HepG2 (cell line): ENCODE results near the gene DPY19L1. TPM values are rescaled to one million over a fixed set of nuclear protein-coding genes. Genes with fewer than 3 reads are reported as not detected.

Experiments
- ATF7 ChIP-seq, 2 experiments: fragments of 450-650 bp in 1 of 2; sonication (generic) in 1 of 2; formaldehyde crosslinking in 1 of 2; IDR thresholded peaks; 2 replicates each; pipeline versions ENCODE4 v1.4.0 to v1.6.1; 2016 to 2020; ENCODE audit warnings: antibody characterized with exemption in 1 of 2, mild to moderate bottlenecking in 1 of 2, missing genetic modification reagents in 1 of 2
- GRHL1 ChIP-seq: sonication (generic); formaldehyde crosslinking; conservative IDR thresholded peaks from 2 replicates; pipeline ENCODE4 v1.8.0; 2022; ENCODE audit warnings: missing genetic modification reagents
- KLF12 ChIP-seq: sonication (generic); formaldehyde crosslinking; IDR thresholded peaks from 2 replicates; pipeline ENCODE4 v1.4.0; 2020; ENCODE audit warnings: missing genetic modification reagents, borderline replicate concordance
- PAWR ChIP-seq: sonication (generic); formaldehyde crosslinking; IDR thresholded peaks from 2 replicates; pipeline ENCODE4 v1.4.0; 2020; ENCODE audit warnings: missing genetic modification reagents, mild to moderate bottlenecking, borderline replicate concordance
- PAXIP1 ChIP-seq: sonication (generic); formaldehyde crosslinking; conservative IDR thresholded peaks from 2 replicates; pipeline ENCODE4 v1.4.0; 2020; ENCODE audit warnings: mild to moderate bottlenecking, missing genetic modification reagents, moderate library complexity
- RFXANK ChIP-seq: IDR thresholded peaks from 2 replicates; pipeline ENCODE4 v1.6.1; 2016
- SIN3B ChIP-seq: fragments of 150-350 bp; IDR thresholded peaks from 2 replicates; pipeline ENCODE4 v1.6.1; 2014; ENCODE audit warnings: low read length
- SNAPC5 ChIP-seq: sonication (generic); formaldehyde crosslinking; IDR thresholded peaks from 2 replicates; pipeline ENCODE4 v1.8.1; 2023; ENCODE audit warnings: mild to moderate bottlenecking, missing genetic modification reagents, borderline replicate concordance
- SRY ChIP-seq: sonication (generic); formaldehyde crosslinking; IDR thresholded peaks from 2 replicates; pipeline ENCODE4 v1.8.0; 2022; ENCODE audit warnings: mild to moderate bottlenecking, missing genetic modification reagents
- SYNCRIP ChIP-seq: fragments of 200-400 bp; formaldehyde crosslinking; IDR thresholded peaks from 2 replicates; pipeline ENCODE4 v1.6.1; 2018; ENCODE audit warnings: mild to moderate bottlenecking, low read depth, low read length; ENCODE audit not compliant: insufficient read depth
- TGIF2 ChIP-seq: IDR thresholded peaks from 2 replicates; pipeline ENCODE4 v1.6.1; 2016; ENCODE audit warnings: control low read depth, missing compliant biosample characterization
- ZBTB7B ChIP-seq: sonication (generic); formaldehyde crosslinking; IDR thresholded peaks from 2 replicates; pipeline ENCODE4 v1.4.0; 2020; ENCODE audit warnings: missing genetic modification reagents
- ZBTB8A ChIP-seq: sonication (generic); formaldehyde crosslinking; IDR thresholded peaks from 2 replicates; pipeline ENCODE4 v1.4.0; 2020; ENCODE audit warnings: mild to moderate bottlenecking, low read depth, missing genetic modification reagents, borderline replicate concordance
- ZHX2 ChIP-seq, 2 experiments: sonication (generic) in 1 of 2; formaldehyde crosslinking in 1 of 2; IDR thresholded peaks; 2 replicates each; pipeline versions ENCODE4 v1.6.1 to v1.9.0; 2014 to 2022; ENCODE audit warnings: antibody characterized with exemption in 1 of 2, borderline replicate concordance in 1 of 2, inconsistent platforms in 1 of 2, low read depth in 1 of 2, missing genetic modification reagents in 1 of 2
- ZNF331 ChIP-seq: sonication (generic); formaldehyde crosslinking; IDR thresholded peaks from 2 replicates; pipeline ENCODE4 v1.4.0; 2020; ENCODE audit warnings: missing genetic modification reagents
- ZNF44 ChIP-seq: sonication (generic); formaldehyde crosslinking; IDR thresholded peaks from 2 replicates; pipeline ENCODE4 v1.5.1; 2020; ENCODE audit warnings: mild to moderate bottlenecking, missing genetic modification reagents
- ZNF747 ChIP-seq: sonication (generic); formaldehyde crosslinking; IDR thresholded peaks from 2 replicates; pipeline ENCODE4 v1.8.1; 2023; ENCODE audit warnings: missing genetic modification reagents, mild to moderate bottlenecking, borderline replicate concordance
- polyA plus RNA-seq, 8 experiments: library from polyadenylated mRNA; depleted of rRNA in 3 of 8; stranded (reverse) in 7 of 8; unstranded in 1 of 8; fragments of >200 nt; fragmentation: Illumina TruSeq in 4 of 8; extraction: Trizol in 4 of 8; gene quantifications; 2 replicates each; pipeline versions ENCODE4 v1.2.1 to v1.2.3, GENCODE V29; 2011 to 2016; ENCODE audit warnings: low read depth in 4 of 8, missing spikeins in 1 of 8, mixed read lengths in 1 of 8; ENCODE audit not compliant: insufficient read depth in 1 of 8
- total RNA-seq, 5 experiments: library from RNA; depleted of rRNA; stranded (reverse); fragments of >200 nt; fragmentation: Illumina TruSeq; extraction: Trizol; gene quantifications; 2 replicates each; pipeline ENCODE4 v1.2.3, GENCODE V29; 2016; ENCODE audit warnings: low read depth in 1 of 5

DPY19L1 gene
- total and polyA plus RNA-seq, 2 of the 13 experiments (the other 11 are each of a cell fraction or from before 2014, with no cell fraction given): 18.9 to 32.6 TPM

- TF ChIP-seq ZHX2 (IDR thresholded peaks at IDR 0.05; ENCODE audit: low read depth): no peak
- no peak; the same call in 1 of the 2 replicates for TF ChIP-seq ZHX2 (CRISPR knock-in tag; IDR thresholded peaks at IDR 0.05; ENCODE audit: borderline replicate concordance)
- TF ChIP-seq ZNF331: no peak; the same call in 1 of the 2 replicates
- no peak for TF ChIP-seq ZNF747 (CRISPR knock-in tag)
- TF ChIP-seq KLF12: 0 out of 2 replicates have a peak, but pooled peaks have one; percentile 35
- TF ChIP-seq ZBTB8A (CRISPR knock-in tag): peak; percentile 40; the same call in 1 of the 2 replicates
- no peak for TF ChIP-seq PAWR (CRISPR knock-in tag)
- TF ChIP-seq SNAPC5: no peak
- TF ChIP-seq GRHL1 (CRISPR knock-in tag): no peak
- TF ChIP-seq TGIF2 (CRISPR knock-in tag): no peak
- no peak for TF ChIP-seq SRY (CRISPR knock-in tag)
- TF ChIP-seq ZNF44 (CRISPR knock-in tag): no peak
- TF ChIP-seq SIN3B: no peak
- no peak for TF ChIP-seq SYNCRIP
- no peak for TF ChIP-seq ATF7 (IDR thresholded peaks at IDR 0.05)
- TF ChIP-seq ATF7 (CRISPR knock-in tag; IDR thresholded peaks at IDR 0.05): no peak
- TF ChIP-seq ZBTB7B: peak; percentile 53; the same call in 1 of the 2 replicates
- TF ChIP-seq RFXANK: no peak
- no peak for TF ChIP-seq PAXIP1 (CRISPR knock-in tag)
These were observed 449 bp upstream of the DPY19L1 start (continued) for GRCh38 chr7:35037526-35038341.
